Right lobe of liver (tissue), 6 donors: ENCODE data around the gene WNK1. TPM values are rescaled to one million over a fixed set of nuclear protein-coding genes. Genes with fewer than 3 reads are reported as not detected.

Source experiments
- ATAC-seq, 4 donors: fragments of 200-7000 bp; cut with Tn5 transposase; one replicate each; pipeline ENCODE4 v1.9.1; 2020; ENCODE audit warnings: mild to moderate bottlenecking in 4 of 4, moderate library complexity in 4 of 4
- DNase-seq, 3 donors: peaks; one replicate each; pipeline ENCODE4 v3.0.0-alpha.2; 2020
- H3K27ac ChIP-seq, 3 donors: fragments of 200-600 bp; one replicate each; pipeline ENCODE4 v1.8.0; 2022
- H3K27me3 ChIP-seq, 2 donors: fragments of 200-600 bp; one replicate each; pipeline ENCODE4 v1.8.0; 2022
- H3K36me3 ChIP-seq, 4 donors: fragments of 200-600 bp; sonication (generic) in 1 of 4; one replicate each; pipeline versions ENCODE4 v1.5.1 to v1.8.0; 2017 to 2022; ENCODE audit warnings: control low read depth in 1 of 4
- H3K4me1 ChIP-seq, 4 donors: fragments of 200-600 bp; sonication (generic) in 1 of 4; one replicate each; pipeline versions ENCODE4 v1.5.1 to v1.8.0; 2017 to 2022; ENCODE audit warnings: control low read depth in 1 of 4
- H3K4me3 ChIP-seq, 3 donors: fragments of 200-600 bp; one replicate each; pipeline ENCODE4 v1.8.0; 2022
- H3K9me3 ChIP-seq, 4 donors: fragments of 200-600 bp; sonication (generic) in 1 of 4; one replicate each; pipeline versions ENCODE4 v1.5.1 to v1.8.0; 2017 to 2022; ENCODE audit warnings: control low read depth in 1 of 4
- CTCF ChIP-seq, 4 donors: fragments of 200-600 bp in 3 of 4; fragments of 450-650 bp in 1 of 4; IDR thresholded peaks; one replicate each; pipeline versions ENCODE4 v1.5.1 to v1.8.0; 2016 to 2022; ENCODE audit warnings: antibody characterized with exemption in 4 of 4, mild to moderate bottlenecking in 2 of 4
- POLR2A ChIP-seq: fragments of 450-650 bp; IDR thresholded peaks from one replicate; pipeline ENCODE4 v1.6.1; 2017; ENCODE audit warnings: antibody characterized with exemption, mild to moderate bottlenecking
- WGBS: methylation state at CpG from one replicate; pipeline ENCODE4 v1.1.6; 2018; ENCODE audit warnings: low coverage, low lambda C conversion rate; ENCODE audit not compliant: insufficient coverage; ENCODE audit errors: missing lambda C conversion rate; 5-methylcytosine and 5-hydroxymethylcytosine counted together
- intact Hi-C, 2 donors: fragments of 100-400 bp; cut with DNase I; formaldehyde crosslinking; loops; one replicate each; pipeline versions ENCODE4 v1.11.2 to v1.14.1; 2022
- total RNA-seq, 6 experiments: library from RNA; depleted of rRNA in 2 of 6; stranded (reverse); fragments of >200 nt in 2 of 6; fragmentation: NEBNext Ultra II Directional in 3 of 6; extraction: Animal tissue kit (Norgen Biotek cat#: 25700) in 3 of 6; gene quantifications; one replicate each; pipeline versions ENCODE4 v1.1.0 to v1.2.4, GENCODE V29; 2016 to 2023
- donor health status: DM: no; HTN: yes; CAD: no.
- donor health status: DM: no; HTN: no; CAD: no.
- donor health status: DM: no; HTN: no; CAD: no.
- donor health status: DM: no; HTN: yes; CAD: no.
- donor health status: DM: no; HTN: yes; CAD: no.

Gene WNK1
- total RNA-seq, 6 experiments from 2014 or later: 72.0 to 115 (median 93.1) TPM

- intact Hi-C loops: no loop called here
- TF ChIP-seq POLR2A (no peak), CTCF (IDR thresholded peaks at IDR 0.05) (no peak)
- peaks cover 0 to 10% (median 0%) of the 10 kb centered on the region in 4 donors for H3K4me1 ChIP-seq
Observed at GRCh38 chr12:946212-946611, 193.8 kb downstream of the WNK1 start.

GRCh38 chr12:946631-947030, 194.3 kb downstream of the WNK1 start:
- intact Hi-C loops: no loop called here
- Histone ChIP-seq H3K4me3 (no peak overlapping the region), H3K36me3 (no peaks in the 10 kb centered on the region), H3K27ac (no peak overlapping the region), H3K9me3 (no peaks in the 10 kb centered on the region), H3K4me1 (peaks cover 0 to 10% (median 0%) of the 10 kb centered on the region in 4 donors), H3K27me3 (no peaks in the 10 kb centered on the region)
- ATAC-seq (no peak), DNase-seq (no peak)
- TF ChIP-seq CTCF (IDR thresholded peaks at IDR 0.05) (no peak), POLR2A (no peak)
- 61% methylated on average over 6 of the region's 6 CpGs for WGBS

More at GRCh38 chr12:946212-946611, 193.8 kb downstream of the WNK1 start:
- Histone ChIP-seq H3K27me3 (no peaks in the 10 kb centered on the region), H3K9me3 (no peaks in the 10 kb centered on the region), H3K36me3 (no peaks in the 10 kb centered on the region), H3K4me3 (no peak overlapping the region), H3K27ac (no peak overlapping the region)
- DNase-seq (no peak), ATAC-seq (no peak)

- Histone ChIP-seq H3K4me3 (peak overlapping the region; percentile 76 to 93 (median 91)), H3K27ac (peak overlapping the region in 1 of 3 donors; percentile 82), H3K9me3 (no peaks in the 10 kb centered on the region), H3K36me3 (no peaks in the 10 kb centered on the region), H3K4me1 (peaks cover 0 to 10% (median 0%) of the 10 kb centered on the region in 4 donors), H3K27me3 (no peaks in the 10 kb centered on the region)
- intact Hi-C loops: no loop called here
- ATAC-seq (no peak), DNase-seq (no peak)
- WGBS: 79% methylated on average over 4 of the region's 9 CpGs
- TF ChIP-seq CTCF (IDR thresholded peaks at IDR 0.05) (no peak), POLR2A (no peak)
Observed at GRCh38 chr12:948238-948637, 195.9 kb downstream of the WNK1 start.

- Histone ChIP-seq H3K27me3 (no peaks in the 10 kb centered on the region), H3K36me3 (no peaks in the 10 kb centered on the region), H3K4me1 (peaks cover 0 to 10% (median 0%) of the 10 kb centered on the region in 4 donors), H3K9me3 (no peaks in the 10 kb centered on the region), H3K4me3 (peak within 1 kb of the TSS; percentile 76 to 93 (median 91)), H3K27ac (peak within 1 kb of the TSS; percentile 66 to 82 (median 77))
- peak; percentile 74 for TF ChIP-seq POLR2A
- peak; percentile 99 for TF ChIP-seq CTCF (IDR thresholded peaks at IDR 0.05)
- intact Hi-C loops: loop anchor here in 1 of 2 donors (5.0 kb wide), 1 partner anchor 382 kb away; no protein-coding TSS in a partner anchor
- ATAC-seq (peak; percentile 92 to 97 (median 95)), DNase-seq (peak; percentile 97 to 98 (median 98))
- 0% methylated on average over 21 of the region's 58 CpGs for WGBS
Observed at GRCh38 chr12:949453-950191, 197.2 kb downstream of the WNK1 start, which contains the start of gene RAD52. Gene RAD52, minus strand, starts transcription at chr12:949694. Its CDS starts 16,636 bp downstream, at chr12:933058.
